Astrocyte (in vitro differentiated cells and primary cell): ENCODE measurements around the gene LASP1NB.

Experiments used
- DNase-seq: peaks from one replicate; pipeline ENCODE4 v3.0.0-alpha.2; 2010; ENCODE audit warnings: low read depth
- FAIRE-seq: peaks from 2 replicates; lab custom pipeline; 2011; peaks lifted over from hg19 to GRCh38; lab: Jason Lieb, UNC
- H2AFZ ChIP-seq: 2 replicates; pipeline ENCODE4 v1.6.0; 2012; ENCODE audit warnings: low read depth, low read length, inconsistent platforms
- H3K27ac ChIP-seq: 2 replicates; pipeline ENCODE4 v1.5.1; 2011; ENCODE audit warnings: low read depth, low read length, inconsistent platforms
- H3K27me3 ChIP-seq: 2 replicates; pipeline ENCODE4 v1.6.0; 2011; ENCODE audit warnings: low read length, inconsistent platforms; ENCODE audit not compliant: insufficient read depth
- H3K36me3 ChIP-seq: 2 replicates; pipeline ENCODE4 v1.5.1; 2011; ENCODE audit warnings: low read length, inconsistent platforms; ENCODE audit not compliant: insufficient read depth
- H3K4me1 ChIP-seq: 2 replicates; pipeline ENCODE4 v1.5.1; 2011; ENCODE audit warnings: low read length, inconsistent platforms; ENCODE audit not compliant: insufficient read depth
- H3K4me2 ChIP-seq: 2 replicates; pipeline ENCODE4 v1.6.0; 2012; ENCODE audit warnings: low read length, inconsistent platforms
- H3K4me3 ChIP-seq: 2 replicates; pipeline ENCODE4 v1.5.1; 2011; ENCODE audit warnings: low read depth, mild to moderate bottlenecking, low read length, inconsistent platforms; ENCODE audit not compliant: insufficient read depth
- H3K79me2 ChIP-seq: 2 replicates; pipeline ENCODE4 v1.6.0; 2012; ENCODE audit warnings: mild to moderate bottlenecking, low read length, inconsistent platforms; ENCODE audit not compliant: insufficient read depth
- H3K9ac ChIP-seq: 2 replicates; pipeline ENCODE4 v1.6.0; 2012; ENCODE audit warnings: mild to moderate bottlenecking, low read length, inconsistent platforms
- H3K9me3 ChIP-seq: 2 replicates; pipeline ENCODE4 v1.5.1; 2012; ENCODE audit warnings: low read depth, mild to moderate bottlenecking, low read length, inconsistent platforms; ENCODE audit not compliant: insufficient read depth
- H4K20me1 ChIP-seq: 2 replicates; pipeline ENCODE4 v1.6.0; 2012; ENCODE audit warnings: low read length, inconsistent platforms; ENCODE audit not compliant: insufficient read depth
- H3K27ac Mint-ChIP-seq: one replicate; pipeline ENCODE4 v1.8.0; 2021; ENCODE audit warnings: mild to moderate bottlenecking, mixed read lengths; ENCODE audit not compliant: unreplicated experiment
- H3K27me3 Mint-ChIP-seq: one replicate; pipeline ENCODE4 v1.8.0; 2021; ENCODE audit warnings: low read depth, mixed read lengths; ENCODE audit not compliant: unreplicated experiment
- H3K36me3 Mint-ChIP-seq: one replicate; pipeline ENCODE4 v1.8.0; 2021; ENCODE audit warnings: low read depth, mixed read lengths; ENCODE audit not compliant: unreplicated experiment
- H3K4me1 Mint-ChIP-seq: one replicate; pipeline ENCODE4 v1.8.0; 2021; ENCODE audit warnings: low read depth, mixed read lengths; ENCODE audit not compliant: unreplicated experiment
- H3K4me3 Mint-ChIP-seq: one replicate; pipeline ENCODE4 v1.8.0; 2021; ENCODE audit warnings: mild to moderate bottlenecking, moderate library complexity, mixed read lengths; ENCODE audit not compliant: unreplicated experiment
- H3K9me3 Mint-ChIP-seq: one replicate; pipeline ENCODE4 v1.8.0; 2021; ENCODE audit warnings: mild to moderate bottlenecking, mixed read lengths; ENCODE audit not compliant: unreplicated experiment
- CTCF ChIP-seq: IDR thresholded peaks from 2 replicates; pipeline ENCODE4 v1.5.1; 2011; ENCODE audit warnings: low read depth, mild to moderate bottlenecking, inconsistent platforms, low read length, moderate library complexity; ENCODE audit not compliant: insufficient read depth
- EZH2 ChIP-seq: IDR thresholded peaks from 2 replicates; pipeline ENCODE4 v1.6.1; 2012; ENCODE audit warnings: mild to moderate bottlenecking, low read length, inconsistent platforms; ENCODE audit not compliant: insufficient read depth

LASP1NB gene

GRCh38 chr17:38920374-38921291 lies 4.8 kb upstream of the LASP1NB start:
- FAIRE-seq = no peak

GRCh38 chr17:38921756-38922411 lies 3.5 kb upstream of the LASP1NB start:
- H3K27ac ChIP-seq = no peak overlapping the region
- FAIRE-seq (no peak), DNase-seq (no peak)
- Mint-ChIP-seq H3K27me3 (no peaks in the 10 kb centered on the region), H3K4me3 (peak overlapping the region; percentile 60), H3K9me3 (peaks cover 2% of the 10 kb centered on the region), H3K27ac (peak overlapping the region; percentile 75), H3K4me1 (peaks cover 41% of the 10 kb centered on the region), H3K36me3 (peaks cover 18% of the 10 kb centered on the region)
- no peak overlapping the region for H3K4me3 ChIP-seq
- H4K20me1 ChIP-seq = peaks cover 58% of the 10 kb centered on the region
- no peak overlapping the region for H3K4me2 ChIP-seq
- H3K9ac ChIP-seq = peak overlapping the region; percentile 3
- TF ChIP-seq CTCF (no peak), EZH2 (no peak)
- peaks cover 3% of the 10 kb centered on the region for H3K79me2 ChIP-seq
- H2AFZ ChIP-seq = no peak overlapping the region
- H3K4me1 ChIP-seq = peaks cover 6% of the 10 kb centered on the region
- no peaks in the 10 kb centered on the region for H3K27me3 ChIP-seq
- no peaks in the 10 kb centered on the region for H3K9me3 ChIP-seq
- peaks cover 24% of the 10 kb centered on the region for H3K36me3 ChIP-seq

More at GRCh38 chr17:38920374-38921291, 4.8 kb upstream of the LASP1NB start:
- Histone ChIP-seq H3K4me3 (no peak overlapping the region), H3K27me3 (no peaks in the 10 kb centered on the region), H4K20me1 (peaks cover 68% of the 10 kb centered on the region), H2AFZ (no peak overlapping the region), H3K79me2 (peaks cover 5% of the 10 kb centered on the region), H3K9ac (no peak overlapping the region), H3K27ac (no peak overlapping the region), H3K4me2 (no peak overlapping the region), H3K4me1 (peaks cover 6% of the 10 kb centered on the region), H3K9me3 (no peaks in the 10 kb centered on the region), H3K36me3 (peaks cover 24% of the 10 kb centered on the region)
- no peak for TF ChIP-seq CTCF
- no peak for TF ChIP-seq EZH2
- Mint-ChIP-seq H3K27ac (peak overlapping the region; percentile 75), H3K4me3 (no peak overlapping the region), H3K4me1 (peaks cover 29% of the 10 kb centered on the region), H3K9me3 (peaks cover 2% of the 10 kb centered on the region), H3K36me3 (peaks cover 25% of the 10 kb centered on the region), H3K27me3 (no peaks in the 10 kb centered on the region)
- DNase-seq = no peak
